GM19239 (cell line): ENCODE results near the gene PHF2.
"Not testable (repeated sequence)": the region's sequence is repeated elsewhere in the genome, so short reads cannot be mapped to it uniquely, and the experiment has no call there.

Source experiments
- DNase-seq: peaks from one replicate; pipeline ENCODE4 v3.0.0; 2011; ENCODE audit warnings: low spot score; ENCODE audit not compliant: insufficient read length
- FAIRE-seq: peaks from 2 replicates; lab custom pipeline; 2011; peaks lifted over from hg19 to GRCh38; lab: Jason Lieb, UNC

PHF2 gene

DNA sequence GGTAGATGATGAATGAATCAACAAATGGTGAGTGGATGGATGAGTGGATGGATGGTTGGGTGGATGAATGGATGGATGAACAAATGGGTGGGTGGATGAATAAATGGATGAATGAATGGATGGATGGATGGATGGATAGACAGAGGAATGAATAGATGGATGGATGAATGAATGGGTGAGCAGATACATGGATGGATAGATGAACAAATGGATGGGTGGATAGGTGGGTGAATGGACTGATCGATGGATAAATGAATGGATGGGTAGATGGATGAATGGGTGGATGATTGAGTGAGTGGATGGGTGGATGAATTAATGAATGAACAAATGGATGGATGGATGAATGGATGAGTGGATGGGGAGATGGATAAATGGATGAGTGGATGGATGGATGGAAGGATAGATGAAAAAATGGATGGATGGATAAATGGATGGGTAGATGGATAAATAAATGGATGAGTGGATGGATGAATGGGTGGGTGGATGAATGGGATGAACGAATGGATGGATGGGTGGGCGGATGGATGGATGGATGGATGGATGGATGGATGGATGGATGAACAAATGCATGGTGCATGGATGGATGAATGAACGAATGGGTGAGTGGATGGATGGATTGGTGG is 85.7 kb downstream of the PHF2 start:
- FAIRE-seq (no peak), DNase-seq (no peak)

DNA sequence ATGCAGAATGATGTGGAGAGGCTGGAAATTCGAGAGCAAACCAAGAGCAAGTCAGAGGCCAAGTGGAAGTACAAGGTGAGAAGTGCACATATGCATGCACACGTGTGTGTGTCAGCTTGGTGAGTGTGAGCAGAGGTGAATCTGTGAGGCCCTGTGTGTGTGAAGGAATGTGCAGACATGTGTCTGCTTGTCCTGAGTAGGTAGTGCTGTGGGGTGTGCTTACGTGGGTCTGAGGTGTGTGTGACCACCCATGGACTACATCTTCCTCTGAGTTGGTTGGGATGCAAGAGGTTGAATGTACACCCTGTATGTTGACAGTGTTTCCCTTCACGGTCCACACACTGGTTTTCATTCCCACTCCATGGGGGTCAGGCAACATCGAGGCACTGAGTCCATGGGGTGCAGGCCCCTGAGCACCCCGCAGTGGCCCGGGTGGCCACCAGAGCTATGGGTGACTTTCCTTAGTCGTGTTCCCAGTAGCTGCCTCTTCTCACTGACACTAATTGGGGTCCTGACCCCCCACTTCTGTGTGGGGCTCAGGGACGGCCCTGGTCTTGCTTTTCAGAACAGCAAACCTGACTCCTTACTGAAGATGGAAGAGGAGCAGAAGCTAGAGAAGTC is 86.7 kb downstream of the PHF2 start:
- FAIRE-seq: no peak
- no peak for DNase-seq

DNA sequence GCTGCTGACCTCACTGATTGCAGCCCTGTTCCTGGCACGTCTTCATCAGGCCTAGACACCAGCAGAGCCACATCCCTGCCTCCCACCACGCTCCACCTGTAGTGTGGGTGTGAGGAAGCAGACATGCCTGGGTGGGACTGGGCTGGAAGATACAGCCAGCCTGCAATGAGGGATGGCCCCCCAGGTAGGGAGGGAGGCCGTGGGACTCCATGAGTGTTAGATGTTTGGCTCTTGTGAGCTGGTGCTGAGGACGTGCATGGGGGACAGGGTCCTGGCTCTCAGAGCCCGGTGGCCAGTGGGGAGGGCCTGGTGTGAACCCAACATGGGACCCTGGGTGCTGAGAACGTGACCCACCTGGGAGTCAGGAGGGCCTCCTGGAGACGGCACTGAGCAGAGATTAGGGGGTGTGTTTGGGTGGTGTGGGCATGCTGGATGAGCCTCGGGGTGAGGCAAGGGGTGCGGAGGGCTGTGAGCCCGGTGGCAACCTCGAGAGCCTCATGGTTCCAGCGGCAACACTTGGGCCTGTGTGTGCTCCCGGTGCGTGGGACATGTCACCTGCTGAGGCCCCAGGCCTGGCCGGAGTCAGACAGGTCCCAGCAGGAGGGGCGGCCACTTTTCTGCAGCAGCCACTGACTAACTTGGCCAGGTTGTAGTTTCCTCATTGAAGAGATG is 87.6 kb downstream of the PHF2 start:
- no peak for FAIRE-seq

DNA sequence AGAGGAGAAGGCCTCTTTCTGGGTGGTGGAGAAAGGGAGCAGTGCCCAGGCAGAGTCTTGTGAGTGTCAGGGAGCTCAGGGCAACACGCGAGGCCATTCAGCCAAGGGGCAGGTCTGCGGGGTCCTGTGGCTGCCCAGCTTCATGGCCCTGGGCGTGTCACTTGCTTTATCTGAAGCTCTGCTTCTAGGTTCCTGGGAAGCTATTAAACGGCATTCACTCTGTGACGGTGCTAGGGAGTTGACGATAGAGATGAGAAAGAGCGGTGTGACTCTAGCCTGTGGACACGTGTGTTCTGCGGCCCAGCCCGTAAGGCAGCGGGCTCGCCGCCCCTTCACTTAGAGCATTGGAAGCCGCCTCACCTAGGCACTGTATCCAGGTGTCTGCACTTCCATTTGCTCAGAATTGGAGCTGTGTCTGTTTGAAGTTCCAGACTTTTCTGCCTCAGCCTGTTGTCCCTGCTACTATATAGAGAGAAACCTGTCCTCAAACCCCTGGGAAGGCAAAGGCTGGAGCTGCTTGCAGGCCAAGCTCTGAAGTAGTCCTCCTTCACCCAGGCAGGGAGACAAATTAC is 88.3 kb downstream of the PHF2 start:
- DNase-seq (no peak), FAIRE-seq (no peak)

More for the DNA sequence above, 87.6 kb downstream of the PHF2 start:
- no peak for DNase-seq

DNA sequence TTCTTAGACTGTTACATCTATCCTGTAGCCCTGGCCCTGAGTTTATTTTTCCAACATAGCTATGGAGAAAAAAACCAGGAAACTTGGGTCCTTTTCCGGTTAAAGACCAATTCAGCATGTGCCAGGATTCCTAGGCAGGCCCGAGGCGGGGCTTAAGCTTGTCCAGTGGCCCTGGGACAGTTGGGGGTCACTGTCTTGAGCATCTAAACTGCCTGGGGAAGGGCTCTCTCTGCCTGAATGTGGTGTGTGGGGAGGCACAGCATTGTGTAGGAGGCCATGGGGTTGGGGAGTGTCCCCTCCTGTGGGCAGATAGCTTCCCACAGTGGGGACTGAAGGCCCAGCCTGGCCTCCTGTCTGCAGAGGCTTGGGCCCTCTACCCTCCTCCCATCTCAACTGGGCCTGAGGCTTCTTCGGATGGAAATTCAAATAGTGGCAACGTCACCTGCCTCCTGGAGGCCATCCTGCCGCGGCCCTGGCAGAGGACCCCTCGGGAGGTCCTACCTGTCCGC is 88.8 kb downstream of the PHF2 start:
- DNase-seq (no peak), FAIRE-seq (no peak)

DNA sequence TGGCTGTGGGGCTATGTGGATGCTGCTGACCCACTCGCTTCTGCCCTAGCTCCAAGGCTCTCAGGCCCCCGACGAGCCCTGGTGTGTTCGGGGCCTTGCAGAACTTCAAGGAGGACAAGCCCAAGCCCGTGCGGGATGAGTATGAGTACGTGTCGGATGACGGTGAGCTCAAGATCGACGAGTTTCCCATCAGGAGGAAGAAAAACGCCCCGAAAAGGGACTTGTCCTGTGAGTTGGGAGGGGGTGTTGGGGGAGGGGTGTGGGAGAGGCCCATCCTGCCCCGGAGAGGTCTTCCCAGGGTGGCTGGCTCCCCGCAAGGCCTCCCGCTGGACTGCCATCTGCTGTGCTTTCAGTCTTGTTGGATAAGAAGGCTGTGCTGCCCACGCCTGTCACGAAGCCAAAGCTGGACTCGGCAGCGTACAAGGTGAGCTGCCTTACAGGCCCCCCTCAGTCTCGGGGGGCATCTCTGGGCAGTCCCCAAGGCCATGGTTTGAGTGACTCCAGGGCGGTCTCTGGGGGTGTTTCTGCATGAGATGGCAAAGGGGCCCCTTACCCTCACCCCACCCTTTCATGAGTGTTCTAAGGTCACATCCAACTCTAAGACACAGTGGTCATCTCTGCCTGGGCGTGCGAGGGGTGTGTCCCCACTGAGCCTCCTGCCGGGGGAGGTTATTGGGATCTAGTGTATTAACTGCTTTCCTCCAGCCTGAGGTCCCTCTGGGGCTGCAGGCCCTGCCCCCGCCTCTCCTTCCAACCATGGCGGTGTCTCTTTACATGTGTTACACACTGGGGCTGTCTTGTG is 89.5 kb downstream of the PHF2 start:
- DNase-seq: no peak
- FAIRE-seq: no peak

DNA sequence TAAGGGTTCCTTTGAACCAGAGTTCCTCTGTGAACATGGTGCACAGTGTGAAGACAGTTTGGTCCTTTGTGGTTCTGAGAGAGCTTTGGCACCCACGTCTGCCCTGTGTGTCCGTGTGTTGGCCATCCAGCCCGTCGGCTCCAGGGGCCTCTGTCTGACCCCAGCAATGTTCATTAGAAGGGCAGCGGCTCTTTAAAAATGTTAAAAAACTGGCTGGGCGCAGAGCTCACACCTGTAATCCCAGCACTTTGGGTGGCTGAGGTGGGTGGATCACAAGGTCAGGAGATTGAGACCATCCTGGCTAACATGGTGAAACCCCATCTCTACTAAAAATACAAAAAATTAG is 90.0 kb downstream of the PHF2 start:
- not testable (repeated sequence) for FAIRE-seq, DNase-seq

DNA sequence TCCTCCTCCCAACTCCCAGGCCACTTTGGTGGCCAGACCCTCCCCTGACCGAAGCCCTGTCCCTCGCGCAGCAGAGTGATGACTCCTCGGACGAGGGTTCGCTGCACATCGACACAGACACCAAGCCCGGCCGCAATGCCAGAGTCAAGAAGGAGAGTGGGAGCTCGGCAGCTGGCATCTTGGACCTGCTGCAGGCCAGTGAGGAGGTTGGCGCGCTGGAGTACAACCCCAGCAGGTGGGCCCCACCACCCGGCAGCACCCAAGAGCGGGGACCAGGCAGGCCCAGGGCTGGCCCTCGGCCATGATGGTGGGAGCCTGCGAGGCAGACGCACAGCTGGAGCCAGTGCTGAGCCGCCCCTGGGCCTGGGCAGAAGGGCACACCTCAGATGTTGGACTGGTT is 90.6 kb downstream of the PHF2 start:
- FAIRE-seq (no peak), DNase-seq (no peak)

DNA sequence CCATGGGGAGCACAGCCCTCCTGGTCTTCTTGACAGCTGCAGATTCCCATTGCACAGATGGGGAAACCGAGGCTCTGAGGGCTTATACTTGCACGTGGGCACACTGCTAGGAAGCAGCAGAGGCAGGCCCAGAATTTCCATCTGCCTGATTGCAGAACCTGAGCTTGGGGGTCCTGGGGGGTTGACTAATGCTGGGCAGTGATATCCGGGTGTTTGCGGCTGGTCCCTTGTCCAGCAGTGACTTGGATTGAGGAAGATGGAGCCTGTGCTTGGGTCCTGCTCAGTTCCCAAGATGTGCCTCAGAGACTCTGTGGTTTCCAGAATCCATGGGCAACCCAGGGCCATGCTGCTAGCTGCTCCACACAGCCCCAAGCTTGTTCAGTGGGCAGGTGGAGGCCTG is 91.2 kb downstream of the PHF2 start:
- DNase-seq (no peak), FAIRE-seq (no peak)

DNA sequence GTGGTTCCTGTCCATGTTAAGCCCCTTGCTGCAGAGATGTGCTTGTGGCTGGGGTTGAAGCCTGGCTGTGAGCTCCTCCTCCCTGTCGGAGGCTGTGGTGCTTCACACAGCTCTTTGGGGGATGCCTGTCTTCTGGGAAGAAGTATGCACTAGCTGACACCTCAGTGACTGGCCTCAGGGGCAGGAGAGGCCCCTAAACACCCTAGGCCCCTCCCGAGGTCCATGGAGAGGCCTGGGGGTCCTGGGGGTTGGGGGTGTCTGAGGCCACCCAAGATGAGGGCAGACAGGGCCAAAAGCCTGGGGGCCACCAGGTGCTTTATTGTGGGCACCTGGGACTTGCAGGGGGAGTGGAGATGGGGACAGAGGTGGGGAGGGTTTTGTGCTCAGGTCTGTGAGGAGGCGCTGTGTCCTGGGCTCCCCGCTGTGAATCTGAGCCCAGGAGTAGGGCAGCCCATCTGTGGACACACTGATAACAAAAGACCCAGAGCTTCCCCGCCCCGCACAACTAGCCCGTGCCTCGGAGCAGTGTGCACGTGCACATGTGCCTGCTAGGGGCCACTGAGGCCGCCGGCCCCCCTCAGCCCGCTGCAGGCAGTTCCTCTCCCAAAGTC is 92.0 kb downstream of the PHF2 start:
- no peak for DNase-seq
- FAIRE-seq: no peak

DNA sequence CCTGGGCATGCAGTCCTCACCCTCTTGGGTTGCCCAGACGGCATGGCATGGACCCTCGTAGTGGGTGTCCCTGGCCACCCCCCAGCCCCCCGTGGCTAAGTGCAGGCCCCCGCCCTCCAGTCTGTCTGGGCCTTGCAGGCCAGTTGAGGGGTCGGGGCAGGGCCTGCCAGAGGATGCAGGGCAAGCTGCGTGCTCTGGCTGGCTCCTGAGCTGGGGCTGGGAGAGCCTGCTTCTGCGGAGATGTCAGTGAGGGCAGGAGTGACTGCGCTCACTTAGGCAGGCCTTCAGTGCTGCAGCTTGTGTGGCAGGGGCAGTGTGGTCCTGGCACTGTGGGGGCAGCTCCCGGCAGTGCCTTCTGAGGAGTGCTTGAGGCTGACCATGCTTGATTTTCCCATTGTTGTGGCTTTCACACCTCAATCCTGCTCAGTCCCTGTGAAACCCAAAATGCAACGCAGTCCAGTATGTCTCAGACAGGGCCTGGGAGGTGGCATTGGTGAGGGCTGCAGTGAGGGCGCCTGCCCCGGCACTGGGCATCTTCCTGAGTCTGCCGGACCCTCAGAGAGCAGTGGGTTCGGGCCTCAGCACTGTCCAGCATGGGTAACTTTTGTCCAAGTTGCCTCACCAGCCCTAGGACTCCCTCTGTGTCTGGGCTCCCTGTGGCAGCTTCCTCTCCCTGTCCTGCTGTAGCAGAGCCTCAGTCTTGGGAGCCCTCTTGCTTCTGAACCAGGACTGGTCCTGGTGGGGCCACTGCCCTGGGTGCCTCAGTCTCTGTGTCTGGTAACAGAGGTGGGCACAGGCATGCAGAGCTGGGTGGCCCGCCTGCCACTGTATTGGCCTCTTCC is 93.0 kb downstream of the PHF2 start:
- no peak for FAIRE-seq
- no peak for DNase-seq

DNA sequence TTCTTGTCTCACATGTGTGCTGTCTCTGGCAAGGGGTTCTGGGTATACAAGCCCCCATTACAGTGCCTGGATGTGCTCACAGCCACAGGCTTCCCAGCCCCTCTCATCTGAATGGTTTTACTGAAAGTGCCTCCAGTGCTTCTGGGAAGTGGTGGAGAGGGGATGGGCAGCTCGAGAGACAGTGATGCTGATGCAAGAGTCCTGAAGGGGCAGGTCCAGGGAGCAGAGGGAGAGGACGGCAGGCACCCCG is 93.5 kb downstream of the PHF2 start:
- FAIRE-seq: no peak
- no peak for DNase-seq

DNA sequence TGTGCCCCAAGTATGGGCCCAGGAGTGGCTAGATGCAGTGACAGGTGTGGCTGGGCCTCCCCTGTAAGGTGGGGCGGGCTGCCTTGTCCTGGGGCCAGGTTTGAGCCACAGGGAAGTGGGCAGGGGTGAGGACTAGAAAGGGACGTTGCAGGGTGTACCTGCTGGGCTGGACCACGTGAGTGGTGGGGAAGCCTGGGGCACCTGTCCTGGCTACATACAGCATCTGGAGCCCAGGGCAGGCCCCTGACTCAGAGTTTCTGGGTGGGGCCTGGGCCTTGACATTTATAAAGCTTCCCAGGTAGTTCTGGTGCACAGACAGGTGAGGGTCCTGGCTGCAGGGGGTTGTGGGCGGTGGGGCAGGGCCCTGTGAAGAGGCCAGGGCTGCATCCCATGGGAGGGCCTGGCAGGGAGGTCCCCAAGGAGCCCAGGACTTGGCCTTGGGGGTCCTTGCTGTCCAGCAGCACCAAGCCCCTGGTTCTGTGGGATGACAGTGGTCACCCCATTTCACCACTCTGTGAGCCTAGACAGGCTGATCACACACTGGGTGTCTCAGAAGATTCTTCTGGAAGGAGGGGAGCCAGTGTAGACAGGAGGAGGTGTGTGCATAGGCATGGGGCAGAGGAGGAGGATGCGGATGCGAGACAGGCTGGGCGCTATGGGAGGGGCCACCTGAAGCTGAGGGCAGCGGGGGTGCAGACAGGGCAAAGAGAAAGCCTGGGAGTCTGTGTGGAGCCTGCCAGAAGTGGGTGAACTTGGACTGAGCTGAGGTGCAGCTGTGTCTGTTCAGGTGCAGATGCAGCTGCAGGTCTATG is 94.0 kb downstream of the PHF2 start:
- no peak for DNase-seq
- no peak for FAIRE-seq

DNA sequence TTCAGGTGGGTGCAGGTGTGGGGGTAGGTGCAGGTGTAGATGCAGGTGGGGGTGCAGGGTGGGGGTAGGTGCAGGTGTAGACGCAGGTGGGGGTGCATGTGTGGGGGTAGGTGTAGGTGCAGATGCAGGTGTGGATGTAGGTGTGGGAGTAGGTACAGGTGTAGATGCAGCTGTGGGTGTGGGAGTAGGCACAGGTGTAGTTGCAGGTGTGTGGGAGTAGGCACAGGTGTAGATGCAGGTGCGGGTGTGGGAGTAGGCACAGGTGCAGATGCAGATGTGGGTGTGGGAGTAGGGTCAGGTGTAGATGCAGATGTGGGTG is 94.6 kb downstream of the PHF2 start:
- FAIRE-seq: no peak
- no peak for DNase-seq

DNA sequence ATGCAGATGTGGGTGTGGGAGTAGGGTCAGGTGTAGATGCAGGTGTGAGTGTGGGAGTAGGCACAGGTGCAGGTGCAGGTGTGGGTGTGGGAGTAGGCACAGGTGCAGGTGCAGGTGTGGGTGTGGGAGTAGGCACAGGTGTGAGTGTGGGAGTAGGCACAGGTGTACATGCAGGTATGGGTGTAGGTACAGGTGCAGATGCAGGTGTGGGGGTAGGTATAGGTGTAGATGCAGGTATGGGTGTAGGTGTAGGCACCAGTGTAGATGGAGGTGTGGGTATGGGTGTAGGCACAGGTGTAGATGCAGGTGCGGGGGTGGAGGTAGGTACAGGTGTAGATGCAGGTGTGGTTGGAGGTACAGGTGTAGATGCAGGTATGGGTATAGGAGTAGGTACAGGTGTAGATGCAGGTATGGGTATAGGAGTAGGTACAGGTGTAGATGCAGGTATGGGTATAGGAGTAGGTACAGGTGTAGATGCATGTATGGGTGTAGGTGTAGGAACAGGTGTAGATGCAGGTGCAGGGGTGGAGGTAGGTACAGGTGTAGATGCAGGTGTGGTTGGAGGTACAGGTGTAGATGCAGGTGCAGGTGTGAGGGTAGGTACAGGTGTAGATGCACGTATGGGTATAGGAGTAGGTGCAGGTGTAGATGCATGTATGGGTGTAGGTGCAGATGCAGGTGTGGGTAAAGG is 96.1 kb downstream of the PHF2 start:
- not testable (repeated sequence) for FAIRE-seq, DNase-seq

DNA sequence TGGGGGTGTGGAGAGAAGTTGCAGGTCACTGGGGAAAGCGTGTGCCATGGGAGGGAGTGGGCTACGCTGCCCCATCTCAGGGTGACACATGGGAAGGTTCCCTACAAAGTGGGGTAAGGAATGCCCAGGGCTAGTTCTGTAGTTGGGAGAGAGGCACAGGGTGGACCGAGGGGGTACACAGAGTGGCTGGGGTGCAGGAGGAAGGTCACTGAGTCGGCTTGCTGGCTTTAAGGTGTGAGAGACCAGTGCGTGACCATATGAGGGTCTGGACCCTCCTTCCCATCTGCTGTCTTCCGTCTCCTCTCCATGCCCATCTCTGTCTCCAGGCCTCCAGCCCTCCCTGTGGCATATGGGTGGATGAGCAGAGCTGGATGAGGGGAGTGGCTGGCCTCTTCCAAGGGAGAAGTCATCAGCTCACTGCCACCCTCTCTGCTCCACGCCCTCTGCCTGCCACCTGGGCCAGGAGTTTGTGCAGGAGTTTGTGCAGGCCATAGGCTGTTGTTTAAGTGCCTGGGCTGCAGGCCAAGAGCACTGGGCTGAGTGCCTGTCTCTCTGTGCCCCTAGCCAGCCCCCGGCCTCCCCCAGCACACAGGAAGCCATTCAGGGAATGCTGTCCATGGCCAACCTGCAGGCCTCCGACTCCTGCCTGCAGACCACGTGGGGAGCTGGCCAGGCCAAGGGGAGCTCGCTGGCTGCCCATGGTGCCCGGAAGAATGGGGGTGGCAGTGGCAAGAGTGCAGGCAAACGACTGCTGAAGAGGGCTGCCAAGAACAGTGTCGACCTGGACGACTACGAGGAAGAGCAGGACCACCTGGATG is 96.8 kb downstream of the PHF2 start:
- no peak for FAIRE-seq
- no peak for DNase-seq

DNA sequence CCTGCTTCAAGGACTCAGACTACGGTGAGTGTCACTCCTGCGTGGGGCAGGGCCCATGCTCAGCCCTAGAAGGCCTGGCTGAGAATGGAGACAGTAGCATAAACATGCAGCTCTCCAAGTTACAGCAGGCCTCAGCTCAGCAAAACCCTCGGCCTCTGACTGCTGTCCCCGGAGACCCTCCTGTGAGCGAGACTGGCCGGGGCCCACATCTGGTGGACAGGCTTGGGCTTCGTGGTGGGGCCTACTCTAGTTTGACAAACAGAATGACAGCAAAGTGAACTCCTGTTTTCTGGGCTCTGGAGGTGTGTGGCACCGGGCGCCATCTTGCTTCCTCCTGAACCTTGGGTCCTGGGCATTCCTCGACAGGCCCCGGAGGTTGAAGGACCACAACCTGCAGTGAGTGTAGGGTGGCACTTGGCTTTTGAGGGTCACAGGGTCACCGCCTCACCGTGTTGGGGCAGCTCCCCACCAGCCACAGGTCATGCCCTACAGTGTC is 97.5 kb downstream of the PHF2 start:
- DNase-seq: no peak
- no peak for FAIRE-seq
